Skeletal muscle satellite cell (primary cell): Measurements from ENCODE around the gene SLC25A1.

Experiments used
- H3K27me3 ChIP-seq: 2 replicates; pipeline ENCODE4 v1.7.0; 2013; ENCODE audit warnings: low read length; ENCODE audit not compliant: control insufficient read depth, insufficient read depth
- H3K36me3 ChIP-seq: 2 replicates; pipeline ENCODE4 v1.7.0; 2013; ENCODE audit warnings: mild to moderate bottlenecking, control low read depth, low read length; ENCODE audit not compliant: insufficient read depth
- H3K4me1 ChIP-seq: 2 replicates; pipeline ENCODE4 v1.7.0; 2013; ENCODE audit warnings: low read length; ENCODE audit not compliant: control insufficient read depth, insufficient read depth
- H3K4me2 ChIP-seq: 2 replicates; pipeline ENCODE4 v1.7.0; 2013; ENCODE audit warnings: mild to moderate bottlenecking, low read length
- H3K4me3 ChIP-seq: 2 replicates; pipeline ENCODE4 v1.7.0; 2013; ENCODE audit warnings: low read length
- H3K9ac ChIP-seq: 2 replicates; pipeline ENCODE4 v1.7.0; 2013; ENCODE audit warnings: mild to moderate bottlenecking, low read depth, low read length, moderate library complexity
- H3K9me3 ChIP-seq: replicated peaks from 2 replicates; pipeline ENCODE4 v1.7.0; 2013; ENCODE audit warnings: mild to moderate bottlenecking, control low read depth, low read length

Gene SLC25A1

DNA sequence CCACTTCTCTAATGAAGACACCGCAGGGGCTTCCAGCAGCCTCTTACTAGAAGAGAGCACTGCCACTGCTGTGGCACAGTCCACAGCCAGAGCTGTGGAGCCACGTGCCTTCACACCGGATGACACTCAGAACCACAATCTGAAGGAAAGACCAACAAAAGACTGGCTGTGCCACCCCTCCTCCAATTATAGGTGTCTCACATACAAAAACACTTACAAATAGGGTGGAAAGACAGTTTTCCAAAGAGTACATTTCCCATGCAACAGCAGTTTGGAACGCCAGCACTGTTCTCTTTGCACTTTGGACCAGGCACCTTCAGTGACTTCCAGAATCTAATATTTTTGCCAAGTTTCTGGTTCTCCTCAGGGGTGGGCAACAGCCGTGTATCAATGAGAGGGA lies 38.0 kb upstream of the SLC25A1 start:
- H3K4me2 ChIP-seq: no peak overlapping the region
- no peak overlapping the region for H3K4me3 ChIP-seq
- no peaks in the 10 kb centered on the region for H3K4me1 ChIP-seq
- H3K9me3 ChIP-seq: no peaks in the 10 kb centered on the region
- H3K27me3 ChIP-seq: no peaks in the 10 kb centered on the region
- peaks cover 35% of the 10 kb centered on the region for H3K36me3 ChIP-seq
- no peak overlapping the region for H3K9ac ChIP-seq

DNA sequence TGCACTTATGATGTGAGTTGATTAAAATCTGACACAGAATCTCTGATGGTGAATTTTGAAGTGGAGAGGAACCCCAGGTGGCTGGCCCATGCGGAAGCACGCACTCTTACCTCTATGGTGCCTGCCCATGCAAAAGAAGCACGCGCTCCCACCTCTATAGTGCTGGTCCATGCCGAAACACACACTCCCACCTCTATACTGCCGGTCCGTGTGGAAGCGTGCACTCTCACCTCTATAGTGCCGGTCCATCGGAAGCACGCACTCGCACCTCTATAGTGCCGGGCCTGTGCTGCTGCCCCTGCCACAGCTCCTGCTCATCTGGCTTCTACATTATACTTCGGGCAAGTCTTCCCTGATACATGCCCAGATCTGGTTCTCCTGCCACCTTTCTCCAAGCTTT lies 36.8 kb upstream of the SLC25A1 start:
- Histone ChIP-seq H3K4me2 (no peak overlapping the region), H3K4me3 (no peak overlapping the region), H3K9ac (no peak overlapping the region), H3K9me3 (no peaks in the 10 kb centered on the region), H3K27me3 (no peaks in the 10 kb centered on the region), H3K36me3 (peaks cover 25% of the 10 kb centered on the region), H3K4me1 (no peaks in the 10 kb centered on the region)

DNA sequence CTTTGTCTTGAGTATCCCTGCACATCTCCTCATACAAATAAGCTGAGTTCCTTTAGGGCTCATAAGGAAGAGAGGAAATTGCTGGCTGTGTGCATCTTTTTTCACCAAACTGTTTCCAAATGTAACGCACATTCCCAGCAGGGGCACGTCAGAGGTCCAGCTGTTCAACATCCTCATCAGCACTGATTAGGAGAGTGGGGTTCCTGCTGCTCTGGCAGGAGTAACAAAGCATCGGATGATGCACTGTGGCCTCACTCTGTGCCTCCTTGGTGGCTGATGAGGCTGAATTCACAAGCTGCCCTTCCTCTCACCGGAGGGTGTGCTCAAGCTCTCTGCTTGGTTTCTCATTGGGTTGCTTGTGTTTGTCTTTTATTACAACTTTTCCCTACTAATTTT lies 35.5 kb upstream of the SLC25A1 start:
- no peaks in the 10 kb centered on the region for H3K9me3 ChIP-seq
- no peak overlapping the region for H3K4me3 ChIP-seq
- H3K9ac ChIP-seq: no peak overlapping the region
- no peaks in the 10 kb centered on the region for H3K4me1 ChIP-seq
- H3K27me3 ChIP-seq: no peaks in the 10 kb centered on the region
- H3K36me3 ChIP-seq: peaks cover 28% of the 10 kb centered on the region
- H3K4me2 ChIP-seq: no peak overlapping the region

DNA sequence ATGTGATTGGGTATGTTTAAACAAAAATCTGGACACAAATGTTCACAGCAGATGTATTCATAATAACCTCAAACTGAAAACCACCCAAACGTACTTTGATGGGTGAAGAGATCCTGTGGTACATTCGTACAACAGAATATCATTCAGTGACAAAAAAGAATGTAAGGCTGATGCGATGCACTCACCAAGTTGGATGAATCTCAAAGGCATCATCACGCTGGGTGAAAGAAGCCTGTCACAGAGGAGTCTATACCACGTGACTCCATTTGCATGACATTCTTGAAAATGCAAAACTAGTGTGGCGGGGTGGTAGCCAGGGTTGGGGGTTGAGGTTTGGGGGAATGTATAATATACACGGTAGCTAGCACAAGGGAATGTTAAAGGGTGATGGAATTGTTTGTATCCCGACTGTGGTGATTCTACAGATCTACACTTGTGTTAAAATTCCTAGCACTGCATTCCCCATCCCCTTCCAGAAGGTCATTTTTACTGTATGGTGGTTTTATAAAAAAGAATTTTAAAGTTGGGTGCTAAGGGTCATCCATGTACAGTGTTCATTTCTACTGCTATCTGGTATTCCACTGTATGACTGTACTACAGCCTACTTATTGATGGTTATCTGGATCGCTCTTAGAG lies 35.0 kb upstream of the SLC25A1 start:
- Histone ChIP-seq H3K9me3 (no peaks in the 10 kb centered on the region), H3K4me1 (no peaks in the 10 kb centered on the region), H3K36me3 (peaks cover 30% of the 10 kb centered on the region), H3K27me3 (no peaks in the 10 kb centered on the region), H3K4me3 (no peak overlapping the region), H3K4me2 (no peak overlapping the region), H3K9ac (no peak overlapping the region)

DNA sequence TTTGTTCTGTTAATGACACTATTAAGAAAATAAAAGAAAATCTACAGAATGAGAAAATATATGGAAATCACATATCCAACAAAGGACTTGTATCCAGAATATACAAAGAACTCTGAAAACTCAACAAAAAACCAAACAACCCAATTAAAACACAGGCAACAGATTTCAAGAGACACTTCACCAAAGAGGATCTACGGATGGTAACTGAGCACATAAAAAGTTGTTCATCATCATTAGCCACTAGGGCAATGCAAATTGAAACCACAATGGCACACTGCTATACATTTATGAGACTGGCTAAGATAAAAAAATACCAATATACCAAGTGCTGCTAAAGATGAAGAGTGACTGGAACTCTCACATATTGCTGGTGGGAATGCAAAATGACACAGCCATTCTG lies 34.5 kb upstream of the SLC25A1 start:
- Histone ChIP-seq H3K36me3 (peaks cover 34% of the 10 kb centered on the region), H3K4me1 (no peaks in the 10 kb centered on the region), H3K4me3 (no peak overlapping the region), H3K9me3 (no peaks in the 10 kb centered on the region), H3K4me2 (no peak overlapping the region), H3K9ac (no peak overlapping the region), H3K27me3 (no peaks in the 10 kb centered on the region)

DNA sequence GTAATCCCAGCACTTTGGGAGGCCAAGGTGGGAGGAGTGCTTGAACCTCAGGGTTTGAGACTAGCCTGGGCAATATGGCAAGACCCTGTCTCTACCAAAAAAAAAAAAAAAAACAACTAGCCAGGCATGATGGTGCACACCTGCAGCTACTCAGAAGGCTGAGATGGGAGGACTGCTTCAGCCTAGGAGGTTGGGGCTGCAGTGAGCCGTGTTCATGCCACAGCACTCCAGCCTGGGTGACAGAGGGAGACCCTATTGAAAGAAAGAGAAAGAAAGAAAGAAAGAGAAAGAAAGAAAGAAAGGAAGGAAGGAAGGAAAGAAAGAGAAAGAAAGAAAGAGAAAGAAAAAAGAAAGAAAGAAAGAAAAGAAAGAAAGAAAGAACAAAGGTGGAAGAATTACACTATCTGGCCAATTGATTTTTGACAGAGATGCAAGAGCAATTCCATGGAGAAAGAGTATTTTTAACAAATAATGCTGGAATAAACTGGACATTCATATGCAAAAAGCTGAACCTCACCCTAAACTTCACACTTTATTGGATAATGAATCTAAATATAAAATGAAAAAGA lies 33.9 kb upstream of the SLC25A1 start:
- Histone ChIP-seq H3K4me1 (no peaks in the 10 kb centered on the region), H3K36me3 (peaks cover 40% of the 10 kb centered on the region), H3K4me3 (no peak overlapping the region), H3K9ac (no peak overlapping the region), H3K9me3 (no peaks in the 10 kb centered on the region), H3K27me3 (no peaks in the 10 kb centered on the region), H3K4me2 (no peak overlapping the region)

DNA sequence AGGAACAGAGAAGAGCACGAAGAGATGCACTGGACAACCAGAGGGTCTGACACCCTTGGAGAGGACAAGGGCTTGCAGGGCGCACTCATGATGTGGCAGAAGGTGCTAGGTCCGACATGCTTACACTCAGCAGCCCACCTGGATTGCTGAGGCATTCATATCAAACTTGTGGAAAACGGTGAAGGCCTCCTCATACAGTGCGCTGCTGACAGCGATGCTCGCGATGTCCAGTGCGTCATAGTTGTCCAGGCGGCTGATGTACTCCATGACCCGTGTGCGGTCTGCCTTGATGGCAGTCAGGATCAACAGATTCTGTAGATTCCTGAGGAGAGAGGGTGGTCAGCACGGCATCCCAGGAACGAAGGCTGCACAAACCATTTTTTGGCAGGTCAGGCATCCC lies 31.7 kb upstream of the SLC25A1 start:
- H3K9ac ChIP-seq: no peak overlapping the region
- H3K36me3 ChIP-seq: peaks cover 29% of the 10 kb centered on the region
- H3K9me3 ChIP-seq: no peaks in the 10 kb centered on the region
- H3K4me1 ChIP-seq: no peaks in the 10 kb centered on the region
- H3K4me3 ChIP-seq: no peak overlapping the region
- no peak overlapping the region for H3K4me2 ChIP-seq
- no peaks in the 10 kb centered on the region for H3K27me3 ChIP-seq

DNA sequence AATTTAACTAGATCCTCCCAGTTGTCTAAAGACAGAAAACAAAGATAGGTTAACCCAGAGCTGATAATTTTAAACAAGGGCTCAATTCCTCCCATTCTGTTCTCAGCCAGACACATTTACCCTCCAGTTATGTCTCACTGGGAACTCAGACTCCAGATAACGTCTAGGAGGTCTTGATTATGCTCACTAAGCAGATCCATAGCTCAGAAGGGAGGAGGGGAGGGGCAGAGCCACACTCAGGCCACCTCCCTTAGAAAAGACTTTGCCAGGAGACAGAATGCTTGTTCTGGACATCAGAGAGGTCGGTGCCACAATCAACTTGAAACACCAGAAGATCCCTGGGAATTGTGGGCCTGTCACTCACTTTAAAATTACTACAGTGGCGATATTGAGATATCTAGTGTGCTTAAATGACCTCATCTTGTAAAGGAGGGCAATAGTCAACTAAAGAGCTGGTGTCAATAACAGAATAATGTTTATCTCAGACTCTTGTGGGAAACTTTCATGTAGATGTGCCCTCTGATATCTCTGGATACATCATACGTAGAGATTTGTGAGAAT lies 29.8 kb upstream of the SLC25A1 start:
- Histone ChIP-seq H3K4me3 (no peak overlapping the region), H3K36me3 (peaks cover 29% of the 10 kb centered on the region), H3K4me2 (no peak overlapping the region), H3K9me3 (no peaks in the 10 kb centered on the region), H3K9ac (no peak overlapping the region), H3K4me1 (no peaks in the 10 kb centered on the region), H3K27me3 (no peaks in the 10 kb centered on the region)

DNA sequence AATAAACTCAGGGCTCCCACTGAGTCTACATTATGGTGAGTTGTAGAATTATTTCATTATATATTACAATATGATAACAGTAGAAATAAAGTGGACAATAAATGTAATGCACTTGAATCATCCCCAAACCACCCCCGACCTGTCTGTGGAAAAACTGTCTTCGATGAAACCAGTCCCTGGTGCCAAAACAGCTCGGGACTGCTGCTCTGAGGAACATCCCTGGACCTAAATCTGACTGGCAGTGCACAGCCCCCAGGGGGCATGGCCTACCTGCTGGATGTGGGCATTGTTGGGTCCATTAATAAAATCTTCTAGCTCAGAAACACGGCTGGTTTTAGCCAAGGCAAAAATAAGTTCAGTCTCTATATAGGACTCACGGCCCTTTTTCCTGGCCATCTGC lies 29.3 kb upstream of the SLC25A1 start:
- Histone ChIP-seq H3K4me1 (no peaks in the 10 kb centered on the region), H3K4me3 (no peak overlapping the region), H3K36me3 (peaks cover 29% of the 10 kb centered on the region), H3K9me3 (no peaks in the 10 kb centered on the region), H3K9ac (no peak overlapping the region), H3K27me3 (no peaks in the 10 kb centered on the region), H3K4me2 (no peak overlapping the region)

DNA sequence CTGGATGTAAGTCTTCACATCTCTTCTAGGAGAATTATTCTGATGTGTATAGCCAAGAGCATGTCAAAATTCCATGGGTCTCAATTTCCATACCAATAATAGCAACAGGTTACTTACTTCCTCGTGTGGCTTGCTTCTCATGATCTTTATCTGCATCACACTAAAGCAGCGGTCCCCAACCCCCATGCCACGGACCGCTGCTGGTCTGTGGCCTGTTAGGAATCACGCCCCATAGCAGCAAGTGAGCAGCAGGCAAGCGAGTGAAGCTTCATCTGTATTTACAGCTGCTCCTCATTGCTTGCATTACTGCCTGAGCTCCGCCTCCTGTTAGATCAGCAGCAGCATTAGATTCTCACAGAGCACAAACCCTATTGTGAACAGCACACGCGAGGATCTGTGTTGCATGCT lies 28.9 kb upstream of the SLC25A1 start:
- Histone ChIP-seq H3K9ac (no peak overlapping the region), H3K36me3 (peaks cover 29% of the 10 kb centered on the region), H3K4me1 (no peaks in the 10 kb centered on the region), H3K9me3 (no peaks in the 10 kb centered on the region), H3K27me3 (no peaks in the 10 kb centered on the region), H3K4me3 (no peak overlapping the region), H3K4me2 (no peak overlapping the region)

DNA sequence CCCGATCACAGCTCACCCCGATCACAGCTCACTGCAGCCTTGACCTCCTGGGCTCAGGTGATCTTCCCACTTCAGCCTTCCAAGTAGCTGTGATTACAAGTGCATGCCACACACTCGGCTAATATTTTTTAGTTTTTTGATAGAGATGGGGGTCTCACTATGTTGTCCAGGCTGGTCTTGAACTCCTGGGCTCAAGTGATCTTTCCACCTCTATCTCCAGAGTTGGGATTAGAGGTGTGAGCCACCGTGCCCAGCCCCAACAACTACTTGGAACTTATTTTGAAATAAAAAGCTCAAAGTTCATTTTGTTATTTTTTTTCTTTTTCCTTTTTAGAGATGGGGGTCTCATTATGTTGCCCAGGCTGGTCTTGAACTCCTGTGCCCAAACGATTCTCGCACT lies 27.8 kb upstream of the SLC25A1 start:
- Histone ChIP-seq H3K9ac (no peak overlapping the region), H3K4me3 (no peak overlapping the region), H3K4me2 (no peak overlapping the region), H3K9me3 (no peaks in the 10 kb centered on the region), H3K36me3 (peaks cover 29% of the 10 kb centered on the region), H3K27me3 (no peaks in the 10 kb centered on the region), H3K4me1 (no peaks in the 10 kb centered on the region)

DNA sequence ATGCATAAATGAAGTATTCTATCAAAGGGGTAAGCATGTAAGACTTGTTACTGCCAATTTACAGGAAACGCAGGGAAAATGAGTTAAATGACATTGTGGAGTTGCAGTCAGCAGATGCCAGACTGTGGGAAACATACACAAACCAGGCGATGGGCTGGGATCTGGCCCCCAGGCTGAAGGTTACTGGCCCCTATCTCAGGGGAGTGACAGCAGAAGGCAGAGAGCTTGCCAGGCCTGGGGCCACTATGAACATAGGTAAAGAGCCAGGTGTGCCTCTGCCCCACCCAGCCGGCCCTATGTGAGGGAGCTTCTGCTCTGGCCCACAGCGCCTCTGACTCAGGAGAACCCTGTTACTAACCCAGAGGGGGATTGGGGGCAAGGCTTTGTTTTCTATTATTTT lies 26.1 kb upstream of the SLC25A1 start:
- no peaks in the 10 kb centered on the region for H3K9me3 ChIP-seq
- H3K9ac ChIP-seq: no peak overlapping the region
- H3K27me3 ChIP-seq: no peaks in the 10 kb centered on the region
- no peak overlapping the region for H3K4me2 ChIP-seq
- no peaks in the 10 kb centered on the region for H3K4me1 ChIP-seq
- H3K4me3 ChIP-seq: no peak overlapping the region
- peaks cover 25% of the 10 kb centered on the region for H3K36me3 ChIP-seq
